H1 (cell line): ENCODE data around the gene MSANTD7. TPM values are rescaled to one million over a fixed set of nuclear protein-coding genes. Genes with fewer than 3 reads are reported as not detected.

Experiments used
- CTCF ChIA-PET: fragments of 300-600 bp; sonication (Branson Sonifier 250); formaldehyde crosslinking; loops from one replicate; lab custom pipeline; 2021; ENCODE audit not compliant: partially characterized antibody; lab: Charles Lee
- POLR2A ChIA-PET: fragments of 300-600 bp; sonication (Branson Sonifier 250); formaldehyde crosslinking; loops from one replicate; lab custom pipeline; 2021; ENCODE audit warnings: inconsistent platforms; ENCODE audit not compliant: partially characterized antibody; lab: Charles Lee
- DNase-seq, 2 experiments: peaks; one replicate each; pipeline versions ENCODE4 v3.0.0 to v3.0.0-alpha.2; 2010 to 2022; ENCODE audit warnings: low spot score in 2 of 2, low read depth in 1 of 2, mixed read lengths in 1 of 2
- FAIRE-seq: peaks from 2 replicates; lab custom pipeline; 2011; peaks lifted over from hg19 to GRCh38; lab: Jason Lieb, UNC
- H2AFZ ChIP-seq: 2 replicates; pipeline ENCODE4 v1.8.1; 2012; ENCODE audit warnings: low read length, inconsistent platforms
- H2AK5ac ChIP-seq: 2 replicates; pipeline ENCODE4 v1.6.1; 2013; ENCODE audit warnings: low read depth, low read length
- H2BK120ac ChIP-seq: replicated peaks from 2 replicates; pipeline ENCODE3; 2013; ENCODE audit warnings: low read depth, low read length, inconsistent platforms
- H2BK12ac ChIP-seq: 2 replicates; pipeline ENCODE4 v1.6.1; 2013; ENCODE audit warnings: low read depth, low read length
- H2BK15ac ChIP-seq: 2 replicates; pipeline ENCODE4 v1.6.1; 2013; ENCODE audit warnings: low read length
- H2BK20ac ChIP-seq: 2 replicates; pipeline ENCODE4 v1.6.1; 2013; ENCODE audit warnings: low read length
- H2BK5ac ChIP-seq: 2 replicates; pipeline ENCODE4 v1.6.1; 2013; ENCODE audit warnings: low read depth, low read length
- H3K14ac ChIP-seq: 2 replicates; pipeline ENCODE4 v1.6.1; 2013; ENCODE audit warnings: inconsistent platforms; ENCODE audit not compliant: insufficient read length
- H3K18ac ChIP-seq: 2 replicates; pipeline ENCODE4 v1.6.1; 2013; ENCODE audit warnings: low read length; ENCODE audit errors: extremely low read depth
- H3K23ac ChIP-seq: 2 replicates; pipeline ENCODE4 v1.6.1; 2013; ENCODE audit warnings: inconsistent platforms; ENCODE audit not compliant: insufficient read length
- H3K23me2 ChIP-seq: 2 replicates; pipeline ENCODE4 v1.6.1; 2013; ENCODE audit warnings: low read depth, low read length
- H3K27ac ChIP-seq: 2 replicates; pipeline ENCODE4 v1.6.1; 2011; ENCODE audit warnings: low read depth, low read length, inconsistent platforms
- H3K27me3 ChIP-seq, 4 experiments: replicated peaks in 1 of 4; 1 replicate in 1 of 4; 2 replicates in 3 of 4; pipeline versions ENCODE4 v1.6.1 to v1.8.1; 2011 to 2013; ENCODE audit warnings: low read length in 3 of 4, mild to moderate bottlenecking in 3 of 4, inconsistent platforms in 2 of 4, mixed read lengths in 2 of 4, moderate library complexity in 1 of 4; ENCODE audit not compliant: control insufficient read depth in 3 of 4, insufficient read depth in 3 of 4; ENCODE audit errors: extremely low read depth in 1 of 4
- H3K36me3 ChIP-seq, 4 experiments: 2 replicates each; pipeline versions ENCODE4 v1.6.1 to v1.8.1; 2011 to 2013; ENCODE audit warnings: mild to moderate bottlenecking in 4 of 4, low read length in 3 of 4, moderate library complexity in 2 of 4, control low read depth in 1 of 4, inconsistent platforms in 1 of 4; ENCODE audit not compliant: insufficient read depth in 4 of 4, control insufficient read depth in 2 of 4
- H3K4ac ChIP-seq: replicated peaks from 2 replicates; pipeline ENCODE3; 2013; ENCODE audit warnings: low read length, low read depth, mixed read lengths, inconsistent platforms; ENCODE audit not compliant: insufficient read length
- H3K4me1 ChIP-seq, 4 experiments: replicated peaks in 1 of 4; 1 replicate in 1 of 4; 2 replicates in 3 of 4; pipeline versions ENCODE4 v1.6.1 to v1.8.1; 2011 to 2013; ENCODE audit warnings: low read length in 3 of 4, inconsistent platforms in 2 of 4, mixed read lengths in 1 of 4; ENCODE audit not compliant: insufficient read depth in 4 of 4, control insufficient read depth in 3 of 4
- H3K4me2 ChIP-seq, 2 experiments: 2 replicates each; pipeline versions ENCODE4 v1.6.1 to v1.8.1; 2011 to 2013; ENCODE audit warnings: low read depth in 2 of 2, low read length in 2 of 2, control low read depth in 1 of 2, inconsistent platforms in 1 of 2, mild to moderate bottlenecking in 1 of 2; ENCODE audit not compliant: insufficient read depth in 1 of 2
- H3K4me3 ChIP-seq, 4 experiments: fragments of 200-600, 300-600 bp in 1 of 4; sonication (generic), shearing (Covaris generic), sonication (Bioruptor Twin) in 1 of 4; 2 replicates each; pipeline versions ENCODE4 v1.5.1 to v1.8.1; 2011 to 2016; ENCODE audit warnings: low read length in 4 of 4, low read depth in 3 of 4, control low read depth in 2 of 4, inconsistent platforms in 2 of 4, mild to moderate bottlenecking in 2 of 4, mixed read lengths in 1 of 4, moderate library complexity in 1 of 4; ENCODE audit not compliant: insufficient read depth in 2 of 4; ENCODE audit errors: extremely low read depth in 1 of 4
- H3K56ac ChIP-seq: replicated peaks from 2 replicates; pipeline ENCODE3; 2013; ENCODE audit warnings: low read depth, mild to moderate bottlenecking, mixed read lengths, low read length, inconsistent platforms; ENCODE audit not compliant: insufficient read length
- H3K79me1 ChIP-seq: 2 replicates; pipeline ENCODE4 v1.6.1; 2013; ENCODE audit warnings: low read depth, low read length, control low read depth
- H3K79me2 ChIP-seq, 2 experiments: 2 replicates each; pipeline versions ENCODE4 v1.6.1 to v1.8.1; 2012 to 2013; ENCODE audit warnings: low read length in 2 of 2, mild to moderate bottlenecking in 2 of 2, inconsistent platforms in 1 of 2; ENCODE audit not compliant: insufficient read depth in 2 of 2, control insufficient read depth in 1 of 2
- H3K9ac ChIP-seq, 4 experiments: replicated peaks in 1 of 4; 1 replicate in 1 of 4; 2 replicates in 3 of 4; pipeline versions ENCODE4 v1.6.1 to v1.8.1; 2011 to 2013; ENCODE audit warnings: low read depth in 3 of 4, low read length in 3 of 4, control low read depth in 2 of 4, mild to moderate bottlenecking in 2 of 4, moderate library complexity in 2 of 4, inconsistent platforms in 1 of 4; ENCODE audit errors: extremely low read depth in 1 of 4
- H3K9me3 ChIP-seq, 2 experiments: 2 replicates each; pipeline versions ENCODE4 v1.6.1 to v1.8.1; 2012 to 2013; ENCODE audit warnings: mild to moderate bottlenecking in 2 of 2, moderate library complexity in 2 of 2, control low read depth in 1 of 2, inconsistent platforms in 1 of 2, low read depth in 1 of 2, low read length in 1 of 2, mixed read lengths in 1 of 2; ENCODE audit not compliant: insufficient read depth in 2 of 2
- H4K20me1 ChIP-seq, 2 experiments: replicated peaks in 1 of 2; 2 replicates each; pipeline versions ENCODE3 to v1.8.1; 2011 to 2013; ENCODE audit warnings: inconsistent platforms in 2 of 2, low read length in 2 of 2, mild to moderate bottlenecking in 1 of 2; ENCODE audit not compliant: insufficient read depth in 2 of 2, control insufficient read depth in 1 of 2
- H4K5ac ChIP-seq: 2 replicates; pipeline ENCODE4 v1.6.1; 2013; ENCODE audit warnings: low read length, low read depth, mixed read lengths, inconsistent platforms; ENCODE audit not compliant: insufficient read length
- H4K8ac ChIP-seq: 2 replicates; pipeline ENCODE4 v1.8.0; 2013; ENCODE audit warnings: mild to moderate bottlenecking, moderate library complexity, low read length, inconsistent platforms; ENCODE audit not compliant: insufficient read depth; ENCODE audit errors: extremely low read depth
- H4K91ac ChIP-seq: replicated peaks from 2 replicates; pipeline ENCODE3; 2013; ENCODE audit warnings: low read length, mixed read lengths, inconsistent platforms; ENCODE audit not compliant: insufficient read length
- SP4 ChIP-seq: IDR thresholded peaks from 2 replicates; pipeline ENCODE4 v1.6.1; 2012; ENCODE audit warnings: low read length, inconsistent platforms
- WGBS, 2 experiments: shearing (Covaris generic) in 1 of 2; methylation state at CpG; one replicate each; pipeline versions ENCODE4 v1.1.6 to v1.1.7; 2013 to 2015; ENCODE audit warnings: low lambda C conversion rate in 2 of 2, mixed read lengths in 2 of 2, inconsistent platforms in 1 of 2, low coverage in 1 of 2, missing lambda C conversion rate in 1 of 2; ENCODE audit not compliant: insufficient replicate concordance in 2 of 2, insufficient coverage in 1 of 2, insufficient read length in 1 of 2; ENCODE audit errors: extremely low coverage in 1 of 2, missing lambda C conversion rate in 1 of 2; 5-methylcytosine and 5-hydroxymethylcytosine counted together
- polyA plus RNA-seq, 7 experiments: library from polyadenylated mRNA; depleted of rRNA in 3 of 7; stranded (reverse) in 5 of 7; unstranded in 2 of 7; fragments of >200 nt in 5 of 7; fragments of 200-250 nt in 2 of 7; gene quantifications; 1 replicate in 5 of 7; 2 replicates in 1 of 7; 4 replicates in 1 of 7; pipeline versions ENCODE4 v1.2.1 to v1.2.3, GENCODE V29; 2011 to 2013; ENCODE audit warnings: missing spikeins in 2 of 7, mixed read lengths in 2 of 7
- total RNA-seq: library from RNA; stranded (reverse); fragmentation: NEBNext Ultra II Directional; extraction: Animal tissue kit (Norgen Biotek cat#: 25700); gene quantifications from 2 replicates; pipeline ENCODE4 v1.2.1, GENCODE V29; 2021

MSANTD7 gene
- total and polyA plus RNA-seq, 2 of the 8 experiments (the other 6 are each of a cell fraction or from before 2014, with no cell fraction given) = 5.0 to 15.2 TPM

DNA sequence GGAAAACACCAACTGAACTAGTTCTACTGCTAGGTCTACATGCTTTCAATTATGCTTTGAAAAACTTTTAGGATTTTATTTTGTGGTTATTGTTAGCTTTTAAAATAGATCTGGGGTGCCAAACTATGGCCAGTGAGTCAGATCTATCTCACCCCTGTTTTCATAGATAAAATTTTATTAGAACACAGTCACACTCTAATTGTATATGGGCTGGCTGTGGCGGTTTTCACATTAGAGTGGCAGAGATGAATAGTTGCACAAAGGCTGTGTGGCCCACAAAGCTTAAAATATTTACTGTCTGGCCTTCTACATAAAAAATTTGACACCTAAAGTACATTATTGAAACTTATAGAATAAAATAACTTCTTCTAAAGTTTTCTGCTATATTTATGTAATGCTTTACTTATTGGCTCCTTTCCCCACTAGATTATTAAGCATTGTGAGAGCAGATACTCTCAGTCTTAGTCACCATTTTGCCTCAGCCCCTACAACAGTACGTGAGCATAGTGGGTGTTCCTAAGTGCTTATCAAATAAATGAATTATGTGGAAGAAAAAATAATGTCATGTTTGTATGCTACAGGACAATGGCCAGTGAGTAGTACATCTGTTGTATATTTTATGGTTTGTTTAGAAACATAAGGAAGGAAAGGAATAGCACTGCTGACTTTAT lies 35.1 kb downstream of the MSANTD7 start:
- H3K27ac ChIP-seq = no peak overlapping the region
- no peak overlapping the region for H3K4me3 ChIP-seq
- H3K18ac ChIP-seq = no peak overlapping the region
- H2AK5ac ChIP-seq = no peak overlapping the region
- peaks cover 3 to 8% (median 7%) of the 10 kb centered on the region in 4 experiments; a peak in 6 of 7 replicates for H3K4me1 ChIP-seq
- no peak overlapping the region for H2BK12ac ChIP-seq
- H3K27me3 ChIP-seq = no peaks in the 10 kb centered on the region
- H3K14ac ChIP-seq = no peak overlapping the region
- no peak overlapping the region for H3K4ac ChIP-seq
- no peak overlapping the region for H4K91ac ChIP-seq
- H3K79me2 ChIP-seq = peaks cover 0 to 4% of the 10 kb centered on the region in 2 experiments; a peak in 2 of 4 replicates
- no peak overlapping the region for H3K56ac ChIP-seq
- DNase-seq = no peak
- no peaks in the 10 kb centered on the region; the same call in 1 of the 2 replicates for H3K79me1 ChIP-seq
- peaks cover 2% of the 10 kb centered on the region; the same call in 1 of the 2 replicates for H3K23me2 ChIP-seq
- H3K4me2 ChIP-seq = no peak overlapping the region
- TF ChIP-seq SP4 = no peak
- CTCF ChIA-PET = interaction anchor here (0.6 kb wide), 2 partner anchors 86 to 388 kb away, joined by 3 read pairs; partner anchors contain the start of gene MEIG1
- H2BK120ac ChIP-seq = no peak overlapping the region
- no peak overlapping the region for H3K9ac ChIP-seq
- H3K23ac ChIP-seq = no peak overlapping the region
- H4K5ac ChIP-seq = no peak overlapping the region
- WGBS, 2 experiments = 78% methylated on average over 2 of the region's 2 CpGs; no CpG with 5 or more reads in 1 of the 2 experiments
- no peak overlapping the region for H2BK15ac ChIP-seq
- H4K20me1 ChIP-seq = no peaks in the 10 kb centered on the region
- POLR2A ChIA-PET = interaction anchor here (2.1 kb wide), 1 partner anchor 35 kb away, joined by 8 read pairs; the partner anchor contains the start of genes CDNF, HSPA14 and MSANTD7
- no peak for FAIRE-seq
- H2AFZ ChIP-seq = no peak overlapping the region
- no peak overlapping the region for H2BK5ac ChIP-seq
- no peak overlapping the region for H2BK20ac ChIP-seq
- no peaks in the 10 kb centered on the region for H3K9me3 ChIP-seq
- no peak overlapping the region for H4K8ac ChIP-seq
- H3K36me3 ChIP-seq = peaks cover 0 to 27% (median 9%) of the 10 kb centered on the region in 4 experiments; a peak in 5 of 8 replicates
